OCI-LY3 (cell line): ENCODE results near the gene TBX21.

ENCODE experiments used
- H2AFZ ChIP-seq: fragments of 200-600, 300-600 bp; shearing (Covaris generic); 2 replicates; pipeline ENCODE4 v1.6.0; 2014; ENCODE audit warnings: antibody characterized with exemption, low read depth, low read length
- H3K27ac ChIP-seq: fragments of 200-600, 300-600 bp; sonication (generic); 2 replicates; pipeline ENCODE4 v1.5.1; 2014; ENCODE audit warnings: mild to moderate bottlenecking, low read length, moderate library complexity, mixed read lengths
- H3K27me3 ChIP-seq: fragments of 200-600, 300-600 bp; sonication (generic); 2 replicates; pipeline ENCODE4 v1.6.1; 2014; ENCODE audit warnings: low read depth, low read length, mixed read lengths
- H3K36me3 ChIP-seq: fragments of 200-600, 300-600 bp; sonication (generic); replicated peaks from 2 replicates; pipeline ENCODE3; 2014; ENCODE audit warnings: low read depth, low read length, mixed read lengths
- H3K4me1 ChIP-seq: fragments of 300-600, 200-600 bp; sonication (generic); 2 replicates; pipeline ENCODE4 v1.6.1; 2014; ENCODE audit warnings: low read length, mixed read lengths
- H3K4me2 ChIP-seq: fragments of 200-600, 300-600 bp; sonication (generic); 2 replicates; pipeline ENCODE4 v1.6.1; 2014; ENCODE audit warnings: low read length, mixed read lengths
- H3K4me3 ChIP-seq: fragments of 300-600, 200-600 bp; sonication (generic); 2 replicates; pipeline ENCODE4 v1.5.1; 2014; ENCODE audit warnings: antibody characterized with exemption, mild to moderate bottlenecking, low read length, moderate library complexity
- H3K79me2 ChIP-seq: fragments of 300-600, 200-600 bp; shearing (Covaris generic); 2 replicates; pipeline ENCODE4 v1.6.1; 2014; ENCODE audit warnings: mild to moderate bottlenecking, low read length, mixed read lengths
- H3K9ac ChIP-seq: fragments of 300-600, 200-600 bp; shearing (Covaris generic); 2 replicates; pipeline ENCODE4 v1.6.0; 2014; ENCODE audit warnings: mild to moderate bottlenecking, low read length, moderate library complexity
- H3K9me3 ChIP-seq: fragments of 200-600, 300-600 bp; shearing (Covaris generic); 2 replicates; pipeline ENCODE4 v1.6.1; 2014; ENCODE audit warnings: low read length, mixed read lengths; ENCODE audit not compliant: insufficient read depth
- H4K20me1 ChIP-seq: fragments of 200-600, 300-600 bp; sonication (generic); 2 replicates; pipeline ENCODE4 v1.6.1; 2016; ENCODE audit warnings: low read length, mixed read lengths; ENCODE audit not compliant: insufficient read depth
- EZH2phosphoT487 ChIP-seq: fragments of 200-600 bp; shearing (Covaris generic); IDR thresholded peaks from 2 replicates; pipeline ENCODE4 v1.6.1; 2018; ENCODE audit warnings: antibody characterized with exemption, mixed run types, low read depth
- TF ChIP-seq, protein P1 (sequence below): fragments of 200-600, 300-600 bp; sonication (generic); IDR thresholded peaks from 2 replicates; pipeline ENCODE4 v1.5.1; 2014; ENCODE audit warnings: antibody characterized with exemption, low read length, low read depth

The TBX21 gene

DNA sequence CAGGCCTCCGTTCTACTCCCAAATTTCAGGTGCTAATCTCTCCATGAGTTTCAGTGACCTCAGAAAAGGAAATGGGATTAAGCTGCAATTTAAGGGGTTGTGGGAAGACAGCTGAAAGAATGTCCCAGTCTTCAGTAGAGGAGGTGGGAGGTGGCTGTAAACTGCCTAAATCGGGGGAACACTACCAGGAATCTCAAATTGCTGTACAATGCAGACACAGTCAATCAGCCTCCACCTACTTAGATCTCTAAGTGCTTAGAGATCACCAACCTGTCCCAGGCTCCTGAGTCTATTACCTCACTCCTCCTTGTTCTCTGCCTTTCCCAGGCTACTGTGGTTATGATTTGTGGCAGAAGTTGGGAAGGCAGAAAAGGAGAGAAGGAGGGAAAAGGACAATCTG is 8.3 kb upstream of the TBX21 start:
- no peak for TF ChIP-seq EZH2phosphoT487
- TF ChIP-seq, protein P1, sequence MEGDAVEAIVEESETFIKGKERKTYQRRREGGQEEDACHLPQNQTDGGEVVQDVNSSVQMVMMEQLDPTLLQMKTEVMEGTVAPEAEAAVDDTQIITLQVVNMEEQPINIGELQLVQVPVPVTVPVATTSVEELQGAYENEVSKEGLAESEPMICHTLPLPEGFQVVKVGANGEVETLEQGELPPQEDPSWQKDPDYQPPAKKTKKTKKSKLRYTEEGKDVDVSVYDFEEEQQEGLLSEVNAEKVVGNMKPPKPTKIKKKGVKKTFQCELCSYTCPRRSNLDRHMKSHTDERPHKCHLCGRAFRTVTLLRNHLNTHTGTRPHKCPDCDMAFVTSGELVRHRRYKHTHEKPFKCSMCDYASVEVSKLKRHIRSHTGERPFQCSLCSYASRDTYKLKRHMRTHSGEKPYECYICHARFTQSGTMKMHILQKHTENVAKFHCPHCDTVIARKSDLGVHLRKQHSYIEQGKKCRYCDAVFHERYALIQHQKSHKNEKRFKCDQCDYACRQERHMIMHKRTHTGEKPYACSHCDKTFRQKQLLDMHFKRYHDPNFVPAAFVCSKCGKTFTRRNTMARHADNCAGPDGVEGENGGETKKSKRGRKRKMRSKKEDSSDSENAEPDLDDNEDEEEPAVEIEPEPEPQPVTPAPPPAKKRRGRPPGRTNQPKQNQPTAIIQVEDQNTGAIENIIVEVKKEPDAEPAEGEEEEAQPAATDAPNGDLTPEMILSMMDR, result no peak
- peaks cover 86% of the 10 kb centered on the region for H3K27me3 ChIP-seq

DNA sequence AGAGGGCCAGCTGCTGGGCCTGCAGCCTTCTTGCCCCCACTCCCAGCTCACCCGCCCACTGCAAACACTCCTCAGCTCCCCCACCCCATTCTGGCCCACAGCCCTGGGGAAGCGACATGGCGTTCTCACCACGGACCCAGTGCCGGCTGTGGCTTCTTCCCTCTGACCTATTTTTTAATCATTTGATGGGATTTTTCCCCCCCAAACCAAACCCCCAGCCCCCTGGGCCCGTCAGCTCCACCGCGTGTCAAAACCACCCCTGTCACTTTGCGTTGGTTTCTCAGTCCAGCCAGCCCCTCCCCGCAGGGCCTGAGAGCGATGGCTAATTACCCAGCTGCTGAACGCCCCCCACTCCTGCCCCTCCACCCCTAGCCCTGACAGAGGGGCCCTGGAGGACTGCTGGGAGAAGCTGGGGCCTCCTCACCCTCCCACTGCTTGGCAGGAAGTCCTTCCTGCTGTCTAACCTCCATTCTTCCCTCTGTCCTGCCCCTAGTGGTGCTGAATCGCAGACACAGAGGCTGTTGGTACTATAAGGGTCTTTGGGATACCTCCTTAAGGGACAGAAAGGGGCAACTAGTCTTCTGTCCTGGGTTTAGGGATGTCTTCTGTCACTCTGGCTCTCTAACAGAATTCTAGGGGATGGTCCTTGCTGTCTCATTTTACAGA is 7.5 kb upstream of the TBX21 start:
- no peaks in the 10 kb centered on the region for H3K36me3 ChIP-seq
- H3K9me3 ChIP-seq, result no peaks in the 10 kb centered on the region
- no peak overlapping the region for H2AFZ ChIP-seq
- H3K27me3 ChIP-seq, result peaks cover 86% of the 10 kb centered on the region
- H3K4me1 ChIP-seq, result peaks cover 16% of the 10 kb centered on the region
- no peak overlapping the region for H3K27ac ChIP-seq
- no peaks in the 10 kb centered on the region for H3K79me2 ChIP-seq
- no peak overlapping the region for H3K4me2 ChIP-seq
- H4K20me1 ChIP-seq, result peaks cover 8% of the 10 kb centered on the region; the same call in 1 of the 2 replicates
- H3K4me3 ChIP-seq, result no peak overlapping the region
- no peak overlapping the region for H3K9ac ChIP-seq
- no peak for TF ChIP-seq EZH2phosphoT487
- TF ChIP-seq, protein P1, result no peak

More for the DNA sequence above, 8.3 kb upstream of the TBX21 start:
- no peak overlapping the region for H3K9ac ChIP-seq
- no peaks in the 10 kb centered on the region for H3K79me2 ChIP-seq
- no peak overlapping the region for H3K4me3 ChIP-seq
- no peak overlapping the region for H2AFZ ChIP-seq
- H3K27ac ChIP-seq, result no peak overlapping the region
- no peaks in the 10 kb centered on the region for H3K9me3 ChIP-seq
- no peaks in the 10 kb centered on the region for H3K36me3 ChIP-seq
- H3K4me1 ChIP-seq, result peaks cover 25% of the 10 kb centered on the region
- H4K20me1 ChIP-seq, result peaks cover 13% of the 10 kb centered on the region; the same call in 1 of the 2 replicates
- H3K4me2 ChIP-seq, result no peak overlapping the region

DNA sequence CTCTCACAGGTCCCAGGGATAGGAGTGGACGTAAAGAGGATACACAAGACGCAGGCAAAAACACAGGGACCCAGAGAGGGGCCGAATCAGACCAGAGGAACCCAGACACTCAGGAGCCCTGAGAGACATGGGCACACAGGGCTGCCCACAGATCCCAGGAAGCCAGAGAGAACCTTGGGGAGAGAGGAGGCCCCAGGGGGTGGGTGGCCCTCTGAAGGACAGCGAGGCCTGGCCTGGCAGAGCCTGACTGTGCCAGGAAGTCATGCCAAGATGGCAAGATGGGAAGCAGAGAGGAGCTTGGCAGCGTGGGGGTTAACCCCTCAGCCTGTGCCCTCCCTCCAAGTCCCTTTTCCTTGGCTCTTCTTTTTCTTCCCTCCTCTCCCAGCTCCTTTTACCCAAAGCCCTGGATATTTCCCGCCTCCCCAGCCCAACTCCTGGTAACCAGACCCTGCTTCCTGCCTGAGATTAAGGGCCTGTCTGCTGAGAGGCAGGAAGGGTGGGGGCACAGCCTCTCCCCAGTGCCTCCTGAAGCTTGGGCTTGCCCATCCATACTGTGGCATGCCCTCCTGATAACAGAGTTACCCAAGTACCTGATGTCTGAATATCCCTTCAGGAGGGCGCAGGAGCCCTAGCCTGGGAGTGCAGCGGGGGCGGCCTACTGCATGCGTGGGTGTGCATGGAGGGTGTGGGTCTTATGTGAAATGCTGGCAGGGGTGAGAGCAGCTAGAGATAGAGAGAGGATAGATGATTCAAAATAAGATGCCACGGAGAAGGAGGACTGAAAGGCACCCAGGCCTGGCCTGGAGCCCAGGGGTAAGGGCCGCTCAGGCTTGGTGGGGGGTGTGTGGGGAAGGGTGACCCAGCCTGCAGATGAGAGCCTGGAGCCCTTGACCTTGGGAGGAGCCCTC is 6.0 kb upstream of the TBX21 start:
- Histone ChIP-seq H3K4me2 (no peak overlapping the region), H3K79me2 (no peaks in the 10 kb centered on the region), H3K27ac (no peak overlapping the region), H3K9me3 (no peaks in the 10 kb centered on the region), H3K9ac (no peak overlapping the region), H3K36me3 (no peaks in the 10 kb centered on the region), H3K27me3 (peaks cover 89% of the 10 kb centered on the region), H2AFZ (no peak overlapping the region), H3K4me1 (peaks cover 2% of the 10 kb centered on the region; the same call in 1 of the 2 replicates), H4K20me1 (0 out of 2 replicates have a peak, but pooled peaks cover 5% of the 10 kb centered on the region), H3K4me3 (no peak overlapping the region)
- TF ChIP-seq, protein P1, result no peak
- TF ChIP-seq EZH2phosphoT487, result no peak

DNA sequence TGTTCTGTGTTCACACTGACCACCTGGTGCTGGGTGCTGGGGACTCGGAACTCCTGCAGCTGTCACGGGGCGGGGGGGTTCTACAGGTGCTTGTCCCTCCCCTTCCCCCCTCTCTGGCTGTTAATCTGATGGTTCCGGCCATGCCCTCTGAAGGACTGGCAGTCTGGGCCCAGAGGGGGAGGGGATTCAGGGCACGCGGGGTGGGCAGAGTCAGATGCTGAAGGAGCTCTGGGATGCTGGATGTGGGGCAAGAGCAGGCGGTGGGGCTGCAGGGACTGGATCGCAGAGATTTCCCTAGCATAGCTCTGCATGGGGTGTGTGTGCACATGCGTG is 5.4 kb upstream of the TBX21 start:
- 0 out of 2 replicates have a peak, but pooled peaks cover 5% of the 10 kb centered on the region for H4K20me1 ChIP-seq

More for the DNA sequence above, 5.4 kb upstream of the TBX21 start:
- no peak for TF ChIP-seq EZH2phosphoT487
- TF ChIP-seq, protein P1, result no peak
- H3K27ac ChIP-seq, result no peak overlapping the region
- H3K36me3 ChIP-seq, result no peaks in the 10 kb centered on the region
- no peaks in the 10 kb centered on the region for H3K79me2 ChIP-seq
- H3K9ac ChIP-seq, result no peak overlapping the region
- no peaks in the 10 kb centered on the region for H3K9me3 ChIP-seq
- H3K4me1 ChIP-seq, result no peaks in the 10 kb centered on the region
- no peak overlapping the region for H2AFZ ChIP-seq
- peaks cover 89% of the 10 kb centered on the region for H3K27me3 ChIP-seq
- H3K4me2 ChIP-seq, result no peak overlapping the region
- no peak overlapping the region for H3K4me3 ChIP-seq
